ENCODE measurements around the gene PPP2R5C.

DNA sequence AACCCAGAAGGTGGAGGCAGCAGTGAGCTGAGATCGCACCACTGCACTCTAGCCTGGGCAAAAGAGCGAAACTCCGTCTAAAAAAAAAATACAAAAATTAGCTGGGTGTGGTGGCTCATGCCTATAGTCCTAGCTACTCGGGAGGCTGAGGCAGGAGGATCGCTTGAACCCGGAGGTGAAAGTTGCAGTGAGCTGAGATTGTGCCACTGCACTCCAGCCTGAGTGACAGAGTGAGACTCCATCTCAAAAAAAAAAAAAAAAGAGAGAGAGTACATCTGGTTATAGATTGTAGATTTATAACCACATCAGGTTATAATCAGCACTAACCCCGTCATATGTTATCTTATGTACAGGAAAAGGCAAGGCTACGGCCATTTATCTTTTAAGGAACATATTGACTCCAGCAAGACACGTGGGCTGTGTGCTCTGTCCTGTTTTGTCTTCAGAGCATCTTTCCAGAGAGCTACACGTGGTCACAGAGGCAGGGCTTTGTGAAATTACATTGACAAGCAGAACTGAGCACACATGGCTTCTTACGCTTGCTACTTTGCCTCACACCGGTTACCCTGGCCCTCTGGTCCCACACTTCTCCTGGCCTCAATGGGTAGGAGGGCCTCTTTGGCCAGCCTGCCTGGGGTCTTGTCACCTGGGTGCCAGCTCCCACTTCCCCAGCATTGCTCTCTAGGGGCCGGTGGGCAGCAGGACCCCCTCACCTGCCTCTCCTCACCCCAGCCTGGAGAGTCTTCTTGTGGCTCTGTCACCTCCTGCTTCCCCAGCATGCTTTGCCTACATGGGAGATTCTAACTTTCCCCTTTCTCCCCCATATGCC, 196.1 kb downstream of the PPP2R5C start:
- TF ChIP-seq, protein P1, sequence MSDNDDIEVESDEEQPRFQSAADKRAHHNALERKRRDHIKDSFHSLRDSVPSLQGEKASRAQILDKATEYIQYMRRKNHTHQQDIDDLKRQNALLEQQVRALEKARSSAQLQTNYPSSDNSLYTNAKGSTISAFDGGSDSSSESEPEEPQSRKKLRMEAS (IDR thresholded peaks at IDR 0.05) = no peak
- no peak for TF ChIP-seq CTCF (IDR thresholded peaks at IDR 0.05; ENCODE audit: control extremely low read depth in 1 of 3, insufficient read depth in 1 of 3, low read depth in 1 of 3, low read length in 3 of 3)
- no peak for TF ChIP-seq CHD2 (IDR thresholded peaks at IDR 0.05; ENCODE audit: low read length)
- TF ChIP-seq HDAC2 (IDR thresholded peaks at IDR 0.05; ENCODE audit: borderline replicate concordance in 1 of 2, low read depth in 2 of 2, low read length in 2 of 2) = no peak
- TF ChIP-seq RAD21 (IDR thresholded peaks at IDR 0.05 in 1 of 2, conservative IDR thresholded peaks at IDR 0.05 in 1 of 2; ENCODE audit: low read depth in 2 of 2, low read length in 2 of 2) = no peak
- no peak for TF ChIP-seq ASH2L (IDR thresholded peaks at IDR 0.05; ENCODE audit: low read length)
- TF ChIP-seq RFX5 (IDR thresholded peaks at IDR 0.05; ENCODE audit: borderline replicate concordance, low read depth, low read length) = no peak
- TF ChIP-seq SIN3A (conservative IDR thresholded peaks at IDR 0.05 in 1 of 2, IDR thresholded peaks at IDR 0.05 in 1 of 2; ENCODE audit: low read depth in 1 of 2, low read length in 2 of 2) = no peak
- no peak for TF ChIP-seq RXRA (IDR thresholded peaks at IDR 0.05; ENCODE audit: insufficient read depth, low read depth, low read length)
- TF ChIP-seq ZNF274 (IDR thresholded peaks at IDR 0.05; ENCODE audit: borderline replicate concordance, extremely low read depth, low read length) = no peak
- no peak for TF ChIP-seq CREB1 (IDR thresholded peaks at IDR 0.05)
- no peak for TF ChIP-seq POLR2AphosphoS5 (IDR thresholded peaks at IDR 0.05; ENCODE audit: low read depth, low read length)
- TF ChIP-seq YY1 (IDR thresholded peaks at IDR 0.05; ENCODE audit: low read depth, low read length) = no peak
